GM18502 (cell line): ENCODE results near the gene WNT8B.
A peak's percentile ranks its signal among the peaks of the same experiment; 100 is the strongest.

Experiments
- ATAC-seq: cut with Tn5 transposase; IDR thresholded peaks from one replicate; pipeline ENCODE4 v1.9.1; 2021; ENCODE audit warnings: mild to moderate bottlenecking; ENCODE audit not compliant: unreplicated experiment, poor library complexity

Gene WNT8B

GRCh38 chr10:100482181-100482833 lies 19.5 kb downstream of the WNT8B start:
- peak; percentile 34 for ATAC-seq

- no peak for ATAC-seq
Observed at GRCh38 chr10:100482834-100483185, 20.0 kb downstream of the WNT8B start.

GRCh38 chr10:100483876-100484666 lies 21.3 kb downstream of the WNT8B start:
- no peak for ATAC-seq

- ATAC-seq: no peak
Observed at GRCh38 chr10:100485366-100485765, 22.6 kb downstream of the WNT8B start.

GRCh38 chr10:100485801-100486495 lies 23.1 kb downstream of the WNT8B start:
- no peak for ATAC-seq

GRCh38 chr10:100487529-100487928 lies 24.7 kb downstream of the WNT8B start:
- no peak for ATAC-seq

GRCh38 chr10:100489396-100489795 lies 26.6 kb downstream of the WNT8B start:
- no peak for ATAC-seq

GRCh38 chr10:100490531-100490930 lies 27.7 kb downstream of the WNT8B start:
- ATAC-seq: no peak

- ATAC-seq: no peak
Observed at GRCh38 chr10:100496567-100496966, 33.8 kb downstream of the WNT8B start.

GRCh38 chr10:100498059-100498458 lies 35.2 kb downstream of the WNT8B start:
- ATAC-seq: no peak

- ATAC-seq: no peak
Observed at GRCh38 chr10:100501423-100501822, 38.6 kb downstream of the WNT8B start.

- no peak for ATAC-seq
Observed at GRCh38 chr10:100502926-100503494, 40.2 kb downstream of the WNT8B start.

GRCh38 chr10:100504096-100504495 lies 41.3 kb downstream of the WNT8B start:
- ATAC-seq: no peak

- no peak for ATAC-seq
Observed at GRCh38 chr10:100505164-100505563, 42.4 kb downstream of the WNT8B start.

GRCh38 chr10:100506596-100507356 lies 44.0 kb downstream of the WNT8B start:
- no peak for ATAC-seq

- no peak for ATAC-seq
Observed at GRCh38 chr10:100507357-100507732, 44.5 kb downstream of the WNT8B start.

GRCh38 chr10:100508266-100508665 lies 45.5 kb downstream of the WNT8B start:
- no peak for ATAC-seq

- no peak for ATAC-seq
Observed at GRCh38 chr10:100508691-100509150, 45.9 kb downstream of the WNT8B start.

- ATAC-seq: no peak
Observed at GRCh38 chr10:100509241-100509840, 46.5 kb downstream of the WNT8B start.
